OCI-LY7 (cell line): ENCODE measurements around the gene PDAP1. TPM values are rescaled to one million over a fixed set of nuclear protein-coding genes. Genes with fewer than 3 reads are reported as not detected.
A peak's percentile ranks its signal among the peaks of the same experiment; 100 is the strongest.

Experiments used
- BruUV-seq: library from RNA; stranded (reverse); fragments of 400-500 nt; replicated peaks from 2 replicates; lab custom pipeline; 2021; lab: Mats Ljungman, UMichigan
- CTCF ChIA-PET: fragments of 300-600 bp; sonication (Branson Sonifier 250); formaldehyde crosslinking; loops from one replicate; lab custom pipeline; 2022; ENCODE audit warnings: antibody characterized with exemption; ENCODE audit not compliant: unreplicated experiment; lab: Charles Lee
- POLR2A ChIA-PET: fragments of 300-600 bp; sonication (Branson Sonifier 250); formaldehyde crosslinking; loops from one replicate; lab custom pipeline; 2022; ENCODE audit warnings: antibody characterized with exemption; lab: Charles Lee
- DNase-seq: peaks from one replicate; pipeline ENCODE4 v3.0.0-alpha.2; 2015; ENCODE audit warnings: low spot score
- H2AFZ ChIP-seq: fragments of 200-600 bp; sonication (generic), shearing (Covaris generic); 2 replicates; pipeline ENCODE4 v1.6.1; 2014; ENCODE audit warnings: mild to moderate bottlenecking, antibody characterized with exemption, low read length, moderate library complexity
- H3K27ac ChIP-seq: fragments of 200-600 bp; sonication (generic); 2 replicates; pipeline ENCODE4 v1.5.1; 2014; ENCODE audit warnings: mixed run types, low read depth, mild to moderate bottlenecking, moderate library complexity, low read length, inconsistent platforms; ENCODE audit not compliant: poor library complexity, severe bottlenecking
- H3K36me3 ChIP-seq: fragments of 200-600 bp; sonication (generic); 2 replicates; pipeline ENCODE4 v1.6.1; 2014; ENCODE audit warnings: mild to moderate bottlenecking, antibody characterized with exemption, low read length, moderate library complexity, mixed read lengths; ENCODE audit not compliant: insufficient read depth
- H3K4me1 ChIP-seq: fragments of 200-600 bp; sonication (generic); 2 replicates; pipeline ENCODE4 v1.5.1; 2014; ENCODE audit warnings: mild to moderate bottlenecking, low read length; ENCODE audit not compliant: insufficient read depth, poor library complexity, severe bottlenecking
- H3K4me2 ChIP-seq: fragments of 200-600 bp; sonication (generic); 2 replicates; pipeline ENCODE4 v1.6.1; 2014; ENCODE audit warnings: mild to moderate bottlenecking, low read length
- H3K4me3 ChIP-seq: fragments of 200-600 bp; sonication (generic); 2 replicates; pipeline ENCODE4 v1.5.1; 2014; ENCODE audit warnings: mild to moderate bottlenecking, low read depth, low read length; ENCODE audit not compliant: poor library complexity, severe bottlenecking
- H3K79me2 ChIP-seq: fragments of 200-600 bp; sonication (generic); 2 replicates; pipeline ENCODE4 v1.6.1; 2016; ENCODE audit warnings: low read depth, mild to moderate bottlenecking, low read length, moderate library complexity, mixed read lengths; ENCODE audit not compliant: insufficient read depth
- H3K9me2 ChIP-seq: fragments of 200-600 bp; sonication (generic); 2 replicates; pipeline ENCODE4 v1.6.1; 2016; ENCODE audit warnings: mild to moderate bottlenecking, low read length, mixed read lengths; ENCODE audit not compliant: insufficient read depth
- H3K9me3 ChIP-seq: fragments of 200-600 bp; sonication (generic); 2 replicates; pipeline ENCODE4 v1.6.1; 2014; ENCODE audit warnings: mild to moderate bottlenecking, mixed run types, low read length, mixed read lengths
- H4K20me1 ChIP-seq: fragments of 200-600 bp; sonication (generic); 2 replicates; pipeline ENCODE4 v1.6.1; 2014; ENCODE audit warnings: mild to moderate bottlenecking, antibody characterized with exemption, low read length, moderate library complexity, mixed read lengths; ENCODE audit not compliant: insufficient read depth
- EZH2phosphoT487 ChIP-seq: fragments of 200-600 bp; sonication (generic); IDR thresholded peaks from 2 replicates; pipeline ENCODE4 v1.6.1; 2018; ENCODE audit warnings: low read depth, borderline replicate concordance, mild to moderate bottlenecking, mixed run types, antibody characterized with exemption, low read length, moderate library complexity, mixed read lengths
- intact Hi-C: fragments of 100-400 bp; cut with micrococcal nuclease; formaldehyde crosslinking; loops from one replicate; pipeline ENCODE4 v1.10.0; 2022; ENCODE audit not compliant: unreplicated experiment
- total RNA-seq, 2 experiments: library from RNA; depleted of rRNA in 1 of 2; stranded (reverse); fragments of >200 nt in 1 of 2; shearing (Covaris generic) in 1 of 2; gene quantifications; 2 replicates each; pipeline ENCODE4 v1.2.3, GENCODE V29; 2014 to 2022
- TF ChIP-seq, protein P1 (sequence below): fragments of 200-600 bp; sonication (generic); conservative IDR thresholded peaks from 2 replicates; pipeline ENCODE4 v1.5.1; 2014; ENCODE audit warnings: mild to moderate bottlenecking, antibody characterized with exemption, low read length, moderate library complexity, mixed read lengths

The PDAP1 gene
- total RNA-seq, 2 experiments from 2014 or later, result 33.7 to 135 TPM

DNA sequence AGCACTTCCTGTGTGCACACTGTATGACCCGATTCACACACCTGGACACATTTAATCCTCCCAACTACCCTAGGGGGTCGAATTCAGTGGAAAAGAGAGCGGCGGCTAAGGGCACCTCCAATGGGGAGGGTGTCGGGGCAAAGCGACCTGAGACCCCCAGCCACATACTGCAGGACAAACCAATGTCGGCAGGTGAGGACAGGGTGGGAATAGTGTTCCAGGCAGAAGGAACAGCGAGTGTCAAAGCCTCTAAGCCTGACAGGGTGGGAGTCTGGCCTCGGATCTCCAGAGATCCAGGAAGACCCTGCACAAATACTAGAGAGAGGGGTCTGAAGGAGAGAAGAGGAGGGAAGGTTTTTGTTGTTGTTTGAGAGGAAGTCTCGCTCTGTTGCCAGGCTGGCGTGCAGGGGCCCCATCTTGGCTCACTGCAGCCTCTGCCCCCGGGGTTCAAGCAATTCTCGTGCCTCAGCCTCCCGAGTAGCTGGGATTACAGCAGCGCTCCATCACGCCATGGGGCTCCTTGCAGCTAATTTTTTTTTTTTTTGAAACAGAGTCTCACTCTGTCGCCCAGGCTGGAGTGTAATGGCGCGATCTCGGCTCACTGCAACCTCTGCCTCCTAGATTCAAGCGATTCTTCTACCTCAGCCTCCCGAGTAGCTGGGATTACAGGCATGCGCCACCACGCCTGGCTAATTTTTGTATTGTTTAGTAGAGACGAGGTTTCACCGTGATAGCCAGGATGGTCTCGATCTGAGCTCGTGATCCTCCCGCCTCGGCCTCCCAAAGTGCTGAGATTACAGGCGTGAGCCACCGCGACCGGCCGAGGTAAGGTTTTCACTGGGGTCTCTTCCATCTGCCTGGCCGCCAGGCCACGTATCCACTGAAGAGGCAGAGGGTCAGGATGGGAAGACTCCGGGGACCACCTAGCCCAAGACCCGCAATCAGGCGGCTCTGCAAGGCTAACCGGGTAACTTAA, 35.0 kb downstream of the PDAP1 start:
- H3K36me3 ChIP-seq, result peaks cover 27% of the 10 kb centered on the region
- BruUV-seq, result no TSS peak
- POLR2A ChIA-PET, result interaction anchor here (0.5 to 0.6 kb wide), 4 partner anchors 60 to 1015 kb away, joined by 3 to 4 read pairs (median 3); no protein-coding TSS in a partner anchor
- H3K4me1 ChIP-seq, result peaks cover 15% of the 10 kb centered on the region
- no peak overlapping the region for H3K27ac ChIP-seq
- CTCF ChIA-PET, result no interaction called here
- DNase-seq, result no peak
- no peaks in the 10 kb centered on the region for H3K9me2 ChIP-seq
- TF ChIP-seq, protein P1, sequence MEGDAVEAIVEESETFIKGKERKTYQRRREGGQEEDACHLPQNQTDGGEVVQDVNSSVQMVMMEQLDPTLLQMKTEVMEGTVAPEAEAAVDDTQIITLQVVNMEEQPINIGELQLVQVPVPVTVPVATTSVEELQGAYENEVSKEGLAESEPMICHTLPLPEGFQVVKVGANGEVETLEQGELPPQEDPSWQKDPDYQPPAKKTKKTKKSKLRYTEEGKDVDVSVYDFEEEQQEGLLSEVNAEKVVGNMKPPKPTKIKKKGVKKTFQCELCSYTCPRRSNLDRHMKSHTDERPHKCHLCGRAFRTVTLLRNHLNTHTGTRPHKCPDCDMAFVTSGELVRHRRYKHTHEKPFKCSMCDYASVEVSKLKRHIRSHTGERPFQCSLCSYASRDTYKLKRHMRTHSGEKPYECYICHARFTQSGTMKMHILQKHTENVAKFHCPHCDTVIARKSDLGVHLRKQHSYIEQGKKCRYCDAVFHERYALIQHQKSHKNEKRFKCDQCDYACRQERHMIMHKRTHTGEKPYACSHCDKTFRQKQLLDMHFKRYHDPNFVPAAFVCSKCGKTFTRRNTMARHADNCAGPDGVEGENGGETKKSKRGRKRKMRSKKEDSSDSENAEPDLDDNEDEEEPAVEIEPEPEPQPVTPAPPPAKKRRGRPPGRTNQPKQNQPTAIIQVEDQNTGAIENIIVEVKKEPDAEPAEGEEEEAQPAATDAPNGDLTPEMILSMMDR, result no peak
- TF ChIP-seq EZH2phosphoT487, result no peak
- intact Hi-C loops, result loop anchor here (5.0 kb wide), 1 partner anchor 34 kb away; the partner anchor contains the start of genes BUD31 and PDAP1
- peak overlapping the region; percentile 90 for H3K4me3 ChIP-seq
- no peaks in the 10 kb centered on the region for H4K20me1 ChIP-seq
- H2AFZ ChIP-seq, result peak overlapping the region; percentile 84; the same call in 1 of the 2 replicates
- H3K9me3 ChIP-seq, result no peaks in the 10 kb centered on the region; the same call in 1 of the 2 replicates
- H3K79me2 ChIP-seq, result peaks cover 33% of the 10 kb centered on the region
- H3K4me2 ChIP-seq, result peak overlapping the region; percentile 74

DNA sequence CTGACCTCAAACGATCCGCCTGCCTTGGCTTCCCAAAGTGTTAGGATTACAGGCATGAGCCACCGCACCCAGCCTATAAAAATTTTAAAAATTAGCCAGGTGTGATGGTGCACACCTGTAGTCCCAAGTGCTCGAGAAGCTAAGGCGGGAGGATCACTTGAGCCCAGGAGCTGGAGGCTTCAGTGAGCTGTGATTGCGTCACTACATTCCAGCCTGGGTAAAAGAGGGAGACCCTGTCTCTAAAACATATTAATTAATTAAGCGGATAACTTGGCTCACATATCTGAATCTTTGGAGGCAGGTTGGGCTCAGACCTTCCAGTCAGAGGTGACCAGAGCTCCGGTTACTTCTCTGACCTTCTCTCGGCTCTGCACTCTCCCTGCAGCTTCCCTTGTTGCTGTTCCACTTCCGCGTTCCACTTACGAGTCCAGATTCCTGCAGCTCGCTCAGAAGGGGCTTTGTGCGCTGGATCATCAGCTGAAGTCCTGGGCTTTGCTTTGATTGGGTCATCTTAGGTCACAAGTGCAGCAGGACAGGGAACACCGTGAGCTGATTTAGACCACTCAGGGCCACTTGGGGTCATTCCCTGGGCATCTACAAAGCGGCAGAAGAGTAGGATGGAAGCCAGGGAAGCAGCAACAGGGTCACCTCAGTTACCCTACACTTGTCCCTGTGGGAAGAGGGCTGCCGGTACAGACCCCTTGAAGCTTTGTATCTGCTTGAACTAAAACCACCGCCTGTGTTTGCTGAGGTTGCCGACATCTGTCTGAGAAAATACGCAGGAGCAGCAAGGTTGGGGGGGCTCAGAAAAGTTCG, 35.9 kb downstream of the PDAP1 start:
- BruUV-seq, result no TSS peak
- Histone ChIP-seq H3K9me2 (no peaks in the 10 kb centered on the region), H3K27ac (no peak overlapping the region), H2AFZ (no peak overlapping the region), H3K4me2 (no peak overlapping the region), H4K20me1 (no peaks in the 10 kb centered on the region), H3K9me3 (no peaks in the 10 kb centered on the region), H3K36me3 (peaks cover 20% of the 10 kb centered on the region), H3K4me1 (peaks cover 13% of the 10 kb centered on the region), H3K79me2 (peaks cover 27% of the 10 kb centered on the region), H3K4me3 (no peak overlapping the region)
- intact Hi-C loops, result loop anchor here (5.0 kb wide), 1 partner anchor 35 kb away; the partner anchor contains the start of genes BUD31 and PDAP1
- ChIA-PET POLR2A (interaction anchor here (0.5 to 0.6 kb wide), 4 partner anchors 61 to 1016 kb away, joined by 3 to 5 read pairs (median 4); no protein-coding TSS in a partner anchor), CTCF (no interaction called here)
- TF ChIP-seq EZH2phosphoT487, result no peak
- TF ChIP-seq, protein P1, result no peak
- no peak for DNase-seq
